GM20431 (cell line): ENCODE results near the gene ATP5IF1.

Source experiments
- in situ Hi-C: fragments of 300-500 bp; cut with MseI, MboI; formaldehyde crosslinking; loops from one replicate; pipeline ENCODE4 v1.15.0; 2020; ENCODE audit warnings: low sequenced_read_pairs; ENCODE audit not compliant: unreplicated experiment

Gene ATP5IF1

DNA sequence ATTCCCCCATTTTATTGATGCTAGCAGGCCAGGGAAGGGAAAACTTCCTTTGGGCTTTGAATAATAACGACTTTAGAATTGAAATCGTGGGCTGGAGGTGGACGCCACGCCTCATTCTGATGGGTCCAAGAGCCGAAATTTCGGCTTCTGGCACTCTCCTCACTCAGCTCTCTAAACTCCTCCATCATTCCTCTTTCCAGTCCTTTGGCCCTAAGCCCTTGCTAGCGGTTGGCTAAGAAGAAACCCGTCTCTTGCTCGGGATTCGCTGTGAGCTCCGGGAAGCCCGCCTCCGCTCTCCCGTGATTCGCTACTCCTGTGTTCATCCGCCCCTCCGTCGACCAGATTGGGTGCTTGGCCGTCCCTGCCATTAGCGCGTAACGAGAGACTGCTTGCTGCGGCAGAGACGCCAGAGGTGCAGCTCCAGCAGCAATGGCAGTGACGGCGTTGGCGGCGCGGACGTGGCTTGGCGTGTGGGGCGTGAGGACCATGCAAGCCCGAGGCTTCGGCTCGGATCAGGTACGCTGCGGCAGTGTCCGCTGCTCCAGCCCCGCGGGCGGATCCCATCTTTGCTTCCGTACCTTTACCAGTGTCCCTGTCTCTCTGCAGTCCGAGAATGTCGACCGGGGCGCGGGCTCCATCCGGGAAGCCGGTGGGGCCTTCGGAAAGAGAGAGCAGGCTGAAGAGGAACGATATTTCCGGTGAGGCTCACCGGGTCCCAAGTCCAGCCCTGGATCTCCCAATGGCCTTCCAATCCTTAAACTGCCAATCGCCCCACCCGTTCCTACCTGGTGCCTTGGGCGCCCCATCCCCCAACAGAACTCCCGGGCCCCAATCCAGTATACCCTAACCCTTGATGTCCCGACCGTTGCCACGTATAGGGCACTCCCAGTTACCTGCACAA lies at the start of gene ATP5IF1:
ATP5IF1 (plus strand) TSS at position 370 of the 901 bp plus-strand sequence; CDS start at position 430, 60 bp downstream.
- in situ Hi-C loops = no loop called here

DNA sequence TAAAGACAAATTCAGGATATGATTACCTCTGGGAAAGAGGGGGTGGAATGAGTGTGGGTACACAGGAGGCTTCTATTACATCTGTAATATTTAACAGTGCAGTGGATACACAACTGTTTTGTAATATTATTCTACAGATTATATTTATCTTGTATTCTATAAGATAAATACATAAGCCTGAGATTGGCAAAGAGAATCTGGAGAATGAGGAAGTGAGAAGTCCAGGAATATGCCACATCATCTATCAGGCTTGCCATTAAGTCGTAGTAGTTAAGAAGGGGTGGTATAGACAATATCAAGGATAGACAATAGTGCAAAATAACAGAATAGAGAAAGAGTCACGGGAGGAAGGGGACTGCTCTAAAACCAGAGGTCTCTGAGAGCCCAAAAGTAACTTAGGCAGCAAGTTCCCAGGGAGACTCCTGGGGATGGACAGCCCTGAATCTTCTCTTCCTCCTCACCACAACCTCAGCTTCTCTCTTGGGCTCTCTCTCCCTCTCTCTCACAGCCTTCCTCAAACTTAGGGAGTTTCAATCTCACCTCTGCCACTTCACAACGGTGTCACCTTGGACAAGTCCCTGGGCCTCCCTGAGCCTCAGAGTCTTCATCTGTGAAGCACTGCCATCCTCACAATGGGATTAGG lies 45.5 kb upstream of the ATP5IF1 start:
- in situ Hi-C loops = no loop called here

DNA sequence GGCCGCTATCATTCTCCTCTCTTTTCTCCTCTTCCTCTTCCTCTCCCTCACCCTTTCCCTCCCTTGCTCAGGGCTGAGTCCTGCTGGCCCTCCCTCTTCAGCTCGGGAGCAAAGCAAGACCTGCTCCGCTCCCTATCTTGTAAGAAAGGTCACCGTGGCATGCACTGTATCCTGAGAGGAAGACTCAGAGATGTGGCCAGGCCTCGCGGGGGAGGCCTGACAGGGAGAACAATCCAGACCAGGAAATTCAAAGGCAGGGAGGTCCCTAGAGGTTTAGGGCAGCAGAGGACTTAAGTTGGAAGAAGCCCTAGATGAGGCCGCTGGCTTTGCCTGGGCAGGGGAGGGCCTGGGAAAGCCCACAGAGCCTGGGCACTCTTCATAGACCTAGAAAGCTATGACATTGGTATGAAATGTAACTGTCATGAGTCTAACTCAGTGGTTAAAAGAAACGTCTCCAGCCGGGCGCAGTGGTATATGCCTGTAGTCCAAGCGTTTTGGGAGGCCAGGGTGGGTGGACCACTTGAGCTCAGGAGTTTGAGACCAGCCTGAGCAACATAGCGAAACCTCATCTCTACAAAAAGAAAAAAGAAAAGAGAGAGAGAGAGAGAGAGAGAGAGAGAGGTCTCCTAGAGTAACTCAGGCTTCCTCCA lies 44.8 kb upstream of the ATP5IF1 start:
- in situ Hi-C loops = no loop called here

DNA sequence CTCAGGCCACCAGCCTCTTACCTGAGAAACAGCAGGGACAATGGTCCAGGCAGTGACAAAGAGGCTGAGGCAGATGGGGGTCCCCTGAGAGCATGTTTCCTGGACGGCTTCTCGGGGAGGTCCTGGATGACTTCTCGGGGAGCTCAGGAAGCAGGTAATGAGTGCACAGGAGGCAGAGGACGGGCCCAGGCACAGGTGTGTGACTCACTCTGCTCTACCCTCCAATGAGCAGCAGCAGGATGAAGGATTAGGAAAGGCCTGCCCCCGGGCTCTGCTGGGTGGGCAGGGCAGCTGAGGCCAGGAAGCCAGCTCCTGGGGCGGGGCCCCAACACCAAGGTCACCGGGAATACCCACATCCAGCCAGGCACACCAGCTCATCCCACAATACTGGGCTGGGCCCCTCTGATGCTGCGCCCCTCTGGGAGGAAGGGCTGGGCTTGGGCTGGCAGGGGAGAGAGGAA lies 42.2 kb upstream of the ATP5IF1 start:
- in situ Hi-C loops = no loop called here

DNA sequence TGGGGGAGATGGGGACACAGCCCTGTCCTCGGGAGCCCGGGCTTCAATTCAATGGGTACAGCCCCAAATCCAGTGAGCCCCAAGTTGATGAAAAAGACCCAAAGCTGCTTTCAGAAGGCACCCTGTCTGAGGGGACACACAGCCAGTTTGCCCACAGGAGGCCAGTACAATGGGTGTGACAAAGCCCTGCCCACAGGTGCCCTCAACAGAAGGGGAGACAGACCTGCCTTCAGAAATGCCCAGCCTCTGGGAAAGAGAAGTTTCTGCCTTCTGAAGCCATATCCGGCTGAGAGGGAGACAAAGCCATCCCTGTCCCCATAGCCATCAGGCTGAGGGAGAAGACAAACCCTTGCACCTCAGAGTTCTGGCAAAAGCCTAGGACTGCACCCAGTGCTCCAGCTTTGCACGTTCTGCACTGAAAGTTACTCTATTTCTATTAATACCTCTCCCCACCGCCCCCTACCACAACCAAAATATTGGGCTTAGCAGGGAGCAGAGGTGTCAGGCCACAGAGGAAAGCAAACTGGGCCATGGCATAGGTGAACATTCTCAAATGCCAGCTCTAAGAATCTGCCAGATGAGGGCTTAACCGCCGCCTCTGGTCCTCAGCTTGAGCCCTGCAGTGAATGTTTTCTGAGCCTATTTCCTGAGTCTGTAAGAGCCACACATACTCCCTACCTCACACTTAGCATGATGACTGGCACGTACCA lies 41.4 kb upstream of the ATP5IF1 start:
- in situ Hi-C loops = no loop called here

DNA sequence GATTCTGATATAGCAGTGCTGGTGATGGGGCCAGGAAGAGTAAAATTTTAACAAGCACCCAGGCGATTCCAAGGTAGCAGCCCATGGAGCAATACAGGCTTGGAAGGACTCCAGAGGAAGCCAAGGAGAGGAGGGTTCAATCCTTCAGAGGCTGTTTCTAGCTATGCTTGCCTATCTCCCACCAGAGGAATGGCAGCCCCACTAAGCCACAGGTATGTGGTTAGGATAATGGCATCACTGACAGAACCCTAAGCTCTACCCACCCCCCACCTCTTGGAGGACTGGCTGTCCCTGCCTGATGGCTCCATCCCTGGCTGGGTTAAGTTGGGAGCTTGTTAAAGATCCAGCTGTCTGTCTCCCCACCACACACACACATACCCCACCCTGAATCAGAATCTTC lies 40.1 kb upstream of the ATP5IF1 start:
- in situ Hi-C loops = no loop called here

DNA sequence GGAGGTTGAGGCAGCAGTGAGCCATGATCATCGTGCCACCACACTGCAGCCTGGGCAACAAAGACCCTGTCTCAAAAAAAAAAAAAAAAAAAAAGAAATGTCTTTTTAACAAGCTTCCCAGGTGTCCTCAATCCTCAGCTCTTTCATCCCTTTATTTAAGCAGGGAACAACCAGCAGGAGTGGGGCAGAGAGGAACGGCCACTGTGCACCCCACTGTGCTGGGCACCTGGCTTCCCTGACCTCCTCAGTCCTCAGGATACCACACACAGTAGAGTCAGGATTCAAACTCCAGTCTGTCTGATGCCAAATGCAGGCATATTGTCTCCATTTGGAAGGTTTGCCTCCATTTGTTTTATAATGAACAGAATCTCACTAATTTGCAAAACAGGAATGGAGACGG lies 39.6 kb upstream of the ATP5IF1 start:
- in situ Hi-C loops = no loop called here

DNA sequence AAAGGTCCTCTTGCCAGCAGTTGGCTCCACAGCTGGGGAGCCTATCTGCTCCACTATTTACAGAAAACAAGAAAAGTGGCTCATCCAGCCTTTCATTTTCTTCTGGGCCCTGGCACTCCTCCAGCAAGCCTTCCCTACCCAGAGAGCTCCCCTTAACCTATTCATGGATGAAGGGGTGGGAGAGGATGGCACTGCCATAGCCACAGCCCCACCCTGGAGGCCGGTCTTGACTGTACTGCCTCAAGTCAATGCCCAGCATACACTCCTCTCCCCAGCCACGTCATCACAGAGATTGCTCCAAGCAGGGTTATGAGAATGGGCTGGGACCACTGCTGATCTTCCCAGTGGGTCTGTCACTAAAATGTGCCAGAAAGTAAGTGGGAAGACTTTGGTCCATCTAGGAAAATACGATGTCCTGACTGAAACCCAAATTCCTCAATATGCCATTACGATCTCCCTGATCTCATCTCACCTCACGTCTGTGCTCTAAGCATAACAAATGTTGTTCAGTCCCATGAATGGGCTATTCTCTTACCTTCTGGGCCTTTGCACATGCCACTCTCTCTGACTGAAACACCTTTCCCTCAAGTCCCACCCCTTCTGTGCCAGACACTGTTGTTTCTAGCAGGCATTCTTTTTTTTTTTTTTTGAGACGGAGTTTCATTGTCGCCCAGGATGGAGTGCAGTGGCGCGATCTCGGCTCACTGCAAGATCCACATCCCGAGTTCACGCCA lies 38.1 kb upstream of the ATP5IF1 start:
- in situ Hi-C loops = no loop called here

DNA sequence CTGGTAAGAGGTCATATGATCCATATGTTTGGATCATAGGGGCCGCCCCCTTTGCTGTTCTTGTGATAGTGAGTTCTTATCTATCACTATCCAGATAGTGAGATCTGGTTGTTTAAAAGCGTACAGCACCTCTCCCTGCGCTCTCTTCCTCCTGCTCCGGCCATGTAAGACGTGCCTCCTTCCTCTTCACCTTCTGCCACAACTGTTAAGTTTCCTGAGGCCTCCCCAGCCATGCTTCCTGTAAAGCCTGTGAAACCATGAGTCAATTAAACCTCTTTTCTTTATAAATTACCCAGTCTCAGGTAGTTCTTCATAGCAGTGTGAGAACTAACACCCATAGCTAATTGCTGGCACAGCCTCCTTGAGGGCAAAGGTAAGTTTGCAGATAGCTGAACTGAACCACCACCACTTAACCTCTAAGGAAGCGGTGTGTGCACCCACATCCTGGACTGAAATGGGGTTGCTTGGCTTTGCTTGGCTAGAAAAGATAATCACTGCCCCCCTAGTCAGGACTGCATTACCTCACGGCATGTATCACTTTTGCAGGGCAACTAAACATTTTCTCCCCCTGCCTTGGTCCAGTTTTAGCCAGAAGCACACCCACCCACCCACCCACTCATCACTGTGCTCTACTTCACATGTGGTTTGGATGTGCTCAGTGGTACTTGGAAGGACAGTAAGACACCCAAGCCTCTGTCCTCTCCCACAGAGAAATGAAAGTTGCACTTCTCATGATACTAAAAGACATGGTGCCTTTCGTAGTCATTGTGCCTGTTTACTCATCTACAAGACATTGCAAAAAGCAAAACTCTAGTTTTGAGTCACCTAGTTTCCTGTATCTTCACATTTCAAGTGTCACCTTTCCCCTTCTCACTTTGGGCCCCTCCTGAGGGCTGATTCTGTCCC lies 36.3 kb upstream of the ATP5IF1 start:
- in situ Hi-C loops = no loop called here

DNA sequence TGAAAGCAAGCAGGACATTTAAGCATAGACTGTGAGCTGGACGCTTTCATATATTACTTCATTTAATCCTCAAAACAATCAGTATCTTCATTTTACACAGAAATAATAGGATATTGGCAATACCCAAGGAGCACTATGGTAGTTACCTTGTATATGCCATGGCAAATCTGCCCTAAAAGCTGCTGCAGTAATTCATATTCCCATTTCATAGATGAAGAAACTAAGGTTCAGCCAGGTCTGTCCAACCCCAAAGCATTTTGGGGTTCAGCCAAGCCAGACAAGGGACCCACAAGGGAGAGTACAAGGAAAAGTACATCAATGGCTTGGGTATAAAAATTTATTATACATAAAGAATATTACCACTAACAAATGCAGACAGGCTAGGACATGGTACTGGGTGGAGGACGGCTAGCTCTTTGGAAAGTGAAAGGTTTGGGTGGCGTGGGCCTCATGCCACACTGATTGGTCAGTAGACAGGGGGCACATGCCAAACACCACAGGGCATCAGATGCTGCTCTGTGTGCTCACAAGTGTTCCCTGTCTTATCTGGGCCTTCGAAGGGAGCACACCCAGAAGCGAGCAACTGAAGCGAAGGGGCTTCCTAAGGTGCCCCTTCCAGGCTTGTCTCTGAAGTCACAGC lies 35.6 kb upstream of the ATP5IF1 start:
- in situ Hi-C loops = no loop called here

DNA sequence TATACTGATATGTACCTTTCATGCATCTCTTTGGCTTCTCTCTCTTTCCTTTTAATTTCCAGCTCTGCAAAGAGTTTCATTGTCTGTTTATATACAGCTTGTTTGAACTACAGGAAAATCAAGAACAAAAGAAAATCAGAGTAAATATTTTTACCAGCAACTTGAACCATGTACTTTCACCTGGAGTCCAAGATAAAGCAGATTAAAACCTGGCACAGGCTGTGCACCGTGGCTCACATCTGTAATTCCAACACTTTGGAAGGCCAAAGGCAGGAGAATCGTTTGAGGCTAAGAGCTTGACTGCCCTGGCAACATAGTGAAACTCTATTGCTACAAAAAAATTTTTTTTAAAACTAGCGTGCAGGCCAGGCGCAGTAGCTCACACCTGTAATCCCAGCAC lies 30.7 kb upstream of the ATP5IF1 start:
- in situ Hi-C loops = no loop called here

DNA sequence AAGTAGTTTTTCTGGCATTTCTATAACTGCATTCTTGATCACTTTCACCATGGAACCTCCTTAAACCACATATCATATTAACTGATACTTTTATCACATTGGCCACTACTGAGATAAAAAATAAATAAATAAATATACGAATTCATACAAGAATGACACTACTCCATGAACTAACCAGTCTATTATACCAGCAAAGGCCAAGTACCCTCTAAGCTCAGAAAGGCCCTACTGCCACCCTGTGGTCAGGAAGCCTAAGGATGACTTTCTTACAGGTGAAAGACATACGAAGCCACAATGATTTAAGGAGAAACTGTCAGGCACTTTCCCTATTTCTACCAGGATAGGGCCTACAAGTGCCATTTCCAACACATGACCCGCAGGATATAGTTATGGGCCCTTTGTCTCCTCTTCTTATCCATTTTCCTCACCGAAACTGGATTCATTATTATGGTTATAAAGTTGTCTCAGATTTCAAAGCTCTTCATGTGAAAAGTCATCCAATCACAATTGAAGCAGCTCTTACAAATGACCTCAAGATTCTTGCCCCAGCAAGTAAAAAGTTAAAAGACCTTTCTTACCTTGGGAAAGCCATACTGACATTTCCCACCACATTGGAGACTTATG lies 27.0 kb upstream of the ATP5IF1 start:
- in situ Hi-C loops = no loop called here

DNA sequence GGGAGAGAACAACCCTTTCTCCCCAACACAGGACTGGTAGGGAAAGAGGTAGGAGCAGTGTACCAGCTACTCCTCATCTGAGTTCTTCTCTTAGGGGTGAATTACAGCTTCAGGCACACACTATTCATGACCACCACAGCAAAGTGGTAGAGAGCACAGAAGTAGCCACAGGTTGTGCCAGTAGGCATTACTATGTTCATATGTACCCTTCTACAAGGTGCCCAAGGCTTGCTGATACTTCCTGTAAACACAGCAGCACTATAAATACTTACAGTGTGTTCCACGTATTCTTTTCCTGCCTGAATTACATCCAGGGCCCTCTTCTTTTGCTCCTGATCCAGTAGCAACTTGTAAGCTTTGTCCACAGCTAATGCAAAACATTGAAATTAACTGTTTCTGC lies 26.2 kb upstream of the ATP5IF1 start:
- in situ Hi-C loops = no loop called here

DNA sequence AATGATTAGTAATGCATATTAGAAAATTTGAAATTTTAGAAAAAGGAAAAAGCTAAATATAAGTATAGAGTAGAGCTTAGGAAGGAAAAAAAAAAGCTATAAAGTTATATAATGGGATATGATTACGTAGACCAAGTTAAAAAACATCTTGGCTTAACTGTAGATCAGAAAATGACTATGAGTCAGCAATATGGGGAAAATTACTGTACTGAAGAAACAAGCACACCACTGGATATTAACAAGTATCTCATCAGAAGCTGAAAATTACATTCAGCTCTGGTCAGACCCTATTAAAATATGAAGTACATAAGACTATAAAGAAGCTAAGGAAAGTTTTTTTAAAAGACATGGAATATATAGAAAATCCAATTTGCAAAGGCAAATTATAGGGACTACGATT lies 22.6 kb upstream of the ATP5IF1 start:
- in situ Hi-C loops = no loop called here

DNA sequence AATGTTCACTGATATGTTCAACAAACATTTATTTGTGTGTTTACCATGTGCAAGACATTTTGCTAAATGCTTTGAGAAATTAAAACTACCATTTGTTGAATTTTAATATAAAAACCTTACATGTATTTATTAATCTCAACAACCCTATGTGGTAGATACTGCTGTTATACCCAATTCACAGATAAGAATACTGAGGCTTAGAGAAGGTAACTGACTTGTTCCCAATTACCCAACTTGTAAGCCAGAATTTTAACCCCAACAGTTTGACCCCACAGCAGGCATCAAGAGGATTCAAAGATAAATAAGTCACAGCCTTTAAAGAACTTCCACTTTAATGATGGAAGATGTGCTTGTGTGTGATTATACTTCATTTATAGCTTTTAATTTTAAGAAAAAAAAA lies 6.8 kb upstream of the ATP5IF1 start:
- in situ Hi-C loops = no loop called here

DNA sequence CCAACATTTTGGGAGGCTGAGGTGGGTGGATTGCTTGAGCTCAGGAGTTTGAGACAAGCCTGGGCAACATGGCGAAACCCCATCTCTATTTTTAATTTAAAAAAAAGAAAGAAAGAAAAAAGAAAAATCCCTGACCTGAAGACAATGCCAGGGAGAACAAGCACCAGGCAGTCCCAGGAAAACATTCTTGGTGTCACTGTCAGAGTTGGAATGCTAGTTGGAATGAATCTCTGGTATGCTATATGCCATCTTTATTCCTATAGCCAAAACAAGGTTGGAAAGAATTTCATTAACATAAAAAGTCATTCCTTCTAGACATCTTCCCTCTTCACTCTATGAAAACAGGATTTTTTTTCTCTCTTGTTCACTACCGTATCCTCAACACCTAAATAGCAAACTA lies 5.9 kb upstream of the ATP5IF1 start:
- in situ Hi-C loops = no loop called here

DNA sequence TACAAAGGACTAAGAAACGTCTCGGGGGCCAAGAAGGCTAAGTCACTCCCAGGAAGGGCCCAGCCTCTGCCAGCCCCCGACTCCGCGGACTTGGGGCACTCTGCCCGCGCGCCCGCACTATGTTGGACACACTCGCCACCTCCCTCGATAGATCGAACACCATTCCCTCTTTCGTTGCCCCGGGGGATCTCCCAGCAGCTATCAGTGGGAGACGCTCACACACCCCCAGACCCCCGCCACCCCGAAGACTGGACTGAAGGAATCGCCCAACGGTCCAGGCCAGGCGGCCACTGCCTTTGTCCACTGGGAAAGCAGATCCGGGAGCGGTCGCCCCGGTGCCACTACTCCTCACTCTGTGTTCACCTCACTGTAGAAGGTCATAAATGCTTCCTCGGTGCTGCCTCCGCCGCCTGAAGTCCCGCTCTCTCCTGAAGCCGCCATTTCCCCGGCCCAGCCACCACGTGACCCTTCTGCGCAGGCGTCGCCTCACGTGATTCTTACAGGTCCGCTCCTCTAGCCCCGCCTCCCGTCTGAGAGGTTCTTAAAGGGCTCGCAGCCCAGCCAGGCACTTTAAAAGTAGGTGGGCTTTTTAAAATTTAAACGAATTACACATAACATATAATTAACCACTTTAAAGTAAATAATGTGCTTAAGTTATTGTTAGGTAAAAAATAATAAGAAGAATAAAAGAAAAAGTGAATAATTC lies 3.2 kb upstream of the ATP5IF1 start, which contains the start of gene DNAJC8:
DNAJC8 (minus strand) TSS at position 472 of the 706 bp plus-strand sequence; CDS start at position 441, 31 bp downstream.
- in situ Hi-C loops = no loop called here
